ENCODE data around the gene CEP295NL. TPM values are rescaled to one million over a fixed set of nuclear protein-coding genes. Genes with fewer than 3 reads are reported as not detected.
"Not testable (repeated sequence)": the region's sequence is repeated elsewhere in the genome, so short reads cannot be mapped to it uniquely, and the experiment has no call there.

CEP295NL gene
- total RNA-seq, 1 experiment from 2014 or later: 1.5 TPM

DNA sequence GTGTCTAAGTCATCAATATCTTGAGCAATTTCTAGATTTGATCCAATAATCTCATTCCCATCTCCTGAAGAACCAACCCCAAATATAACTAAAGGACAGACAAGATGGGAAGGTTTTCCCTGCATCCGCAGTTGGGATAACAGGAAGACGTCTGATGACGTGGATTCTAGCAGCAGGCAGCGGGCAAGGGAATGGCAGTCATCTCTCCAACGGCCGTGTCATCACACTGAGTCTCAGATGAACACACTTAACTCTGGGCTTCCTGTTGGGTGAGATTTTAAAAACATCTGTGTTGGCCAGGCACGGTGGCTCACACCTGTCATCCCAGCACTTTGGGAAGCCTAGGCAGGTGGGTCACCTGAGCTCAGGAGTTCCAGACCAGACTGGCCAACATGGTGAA lies 43.1 kb upstream of the CEP295NL start:
- DNase-seq (ENCODE audit: low spot score): no peak
- Histone ChIP-seq H3K27me3 (replicated peaks; ENCODE audit: insufficient read depth, low read depth, low read length, poor library complexity) (no peaks in the 10 kb centered on the region), H3K9me3 (ENCODE audit: low read depth, low read length, poor library complexity, severe bottlenecking) (peaks cover 11% of the 10 kb centered on the region), H3K27ac (ENCODE audit: low read depth, low read length, poor library complexity, severe bottlenecking) (no peak overlapping the region), H3K4me3 (ENCODE audit: low read depth, low read length, poor library complexity, severe bottlenecking) (no peak overlapping the region), H3K36me3 (ENCODE audit: insufficient read depth, low read length, poor library complexity, severe bottlenecking) (no peaks in the 10 kb centered on the region), H3K4me1 (ENCODE audit: insufficient read depth, low read length, poor library complexity, severe bottlenecking) (no peaks in the 10 kb centered on the region)
- BruUV-seq (replicated peaks): no TSS peak
- CTCF ChIA-PET: no interaction called here
- POLR2A ChIA-PET (ENCODE audit: low non-redundant PET): no interaction called here
- TF ChIP-seq EZH2 (IDR thresholded peaks at IDR 0.05; ENCODE audit: borderline replicate concordance, low read depth, low read length, poor library complexity, severe bottlenecking): no peak
- TF ChIP-seq, protein P1, sequence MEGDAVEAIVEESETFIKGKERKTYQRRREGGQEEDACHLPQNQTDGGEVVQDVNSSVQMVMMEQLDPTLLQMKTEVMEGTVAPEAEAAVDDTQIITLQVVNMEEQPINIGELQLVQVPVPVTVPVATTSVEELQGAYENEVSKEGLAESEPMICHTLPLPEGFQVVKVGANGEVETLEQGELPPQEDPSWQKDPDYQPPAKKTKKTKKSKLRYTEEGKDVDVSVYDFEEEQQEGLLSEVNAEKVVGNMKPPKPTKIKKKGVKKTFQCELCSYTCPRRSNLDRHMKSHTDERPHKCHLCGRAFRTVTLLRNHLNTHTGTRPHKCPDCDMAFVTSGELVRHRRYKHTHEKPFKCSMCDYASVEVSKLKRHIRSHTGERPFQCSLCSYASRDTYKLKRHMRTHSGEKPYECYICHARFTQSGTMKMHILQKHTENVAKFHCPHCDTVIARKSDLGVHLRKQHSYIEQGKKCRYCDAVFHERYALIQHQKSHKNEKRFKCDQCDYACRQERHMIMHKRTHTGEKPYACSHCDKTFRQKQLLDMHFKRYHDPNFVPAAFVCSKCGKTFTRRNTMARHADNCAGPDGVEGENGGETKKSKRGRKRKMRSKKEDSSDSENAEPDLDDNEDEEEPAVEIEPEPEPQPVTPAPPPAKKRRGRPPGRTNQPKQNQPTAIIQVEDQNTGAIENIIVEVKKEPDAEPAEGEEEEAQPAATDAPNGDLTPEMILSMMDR (conservative IDR thresholded peaks at IDR 0.05; ENCODE audit: low read depth, low read length): no peak
- intact Hi-C loops (cut with micrococcal nuclease; ENCODE audit: unreplicated experiment): no loop called here

DNA sequence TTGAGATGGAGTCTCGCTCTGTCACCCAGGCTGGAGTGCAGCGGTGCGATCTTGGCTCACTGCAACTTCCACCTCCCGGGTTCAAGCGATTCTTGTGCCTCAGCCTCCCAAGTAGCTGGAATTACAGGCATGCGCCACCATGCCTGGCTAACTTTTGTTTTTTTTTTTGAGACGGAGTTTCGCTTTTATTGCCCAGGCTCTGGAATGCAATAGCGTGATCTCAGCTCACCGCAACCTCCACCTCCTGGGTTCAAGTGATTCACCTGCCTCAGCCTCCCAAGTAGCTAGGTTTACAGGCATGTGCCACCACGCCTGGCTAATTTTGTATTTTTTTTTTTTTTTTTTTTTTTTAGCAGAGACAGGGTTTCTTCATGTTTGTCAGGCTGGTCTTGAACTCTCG lies 42.5 kb upstream of the CEP295NL start:
- H3K4me3 ChIP-seq (ENCODE audit: low read depth, low read length, poor library complexity, severe bottlenecking); H3K4me1 ChIP-seq (ENCODE audit: insufficient read depth, low read length, poor library complexity, severe bottlenecking); H3K27me3 ChIP-seq (replicated peaks; ENCODE audit: insufficient read depth, low read depth, low read length, poor library complexity); H3K9me3 ChIP-seq (ENCODE audit: low read depth, low read length, poor library complexity, severe bottlenecking); BruUV-seq (replicated peaks); H3K36me3 ChIP-seq (ENCODE audit: insufficient read depth, low read length, poor library complexity, severe bottlenecking); POLR2A ChIA-PET (ENCODE audit: low non-redundant PET); intact Hi-C loops (cut with micrococcal nuclease; ENCODE audit: unreplicated experiment); DNase-seq (ENCODE audit: low spot score); H3K27ac ChIP-seq (ENCODE audit: low read depth, low read length, poor library complexity, severe bottlenecking); CTCF ChIA-PET: not testable (repeated sequence)

DNA sequence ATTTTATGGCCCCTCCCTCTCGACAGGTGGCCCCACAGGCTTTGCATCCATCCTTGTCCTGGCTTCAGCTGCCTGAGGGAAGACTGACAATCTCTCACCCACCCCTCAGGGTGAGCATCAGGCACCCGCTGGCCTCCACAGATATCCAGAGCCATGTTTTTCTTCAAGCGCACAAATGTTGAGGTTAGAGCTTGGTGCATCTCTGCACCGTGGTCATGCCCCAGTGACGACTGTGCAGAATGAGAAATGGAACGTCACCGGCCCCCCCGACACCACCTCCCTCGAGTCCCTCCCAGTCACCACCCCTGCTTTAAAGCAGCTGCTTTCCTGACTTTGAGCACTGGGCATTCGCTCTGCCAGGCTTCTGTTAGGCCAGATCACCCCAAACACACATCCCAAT lies 42.0 kb upstream of the CEP295NL start:
- no TSS peak for BruUV-seq (replicated peaks)
- CTCF ChIA-PET: no interaction called here

DNA sequence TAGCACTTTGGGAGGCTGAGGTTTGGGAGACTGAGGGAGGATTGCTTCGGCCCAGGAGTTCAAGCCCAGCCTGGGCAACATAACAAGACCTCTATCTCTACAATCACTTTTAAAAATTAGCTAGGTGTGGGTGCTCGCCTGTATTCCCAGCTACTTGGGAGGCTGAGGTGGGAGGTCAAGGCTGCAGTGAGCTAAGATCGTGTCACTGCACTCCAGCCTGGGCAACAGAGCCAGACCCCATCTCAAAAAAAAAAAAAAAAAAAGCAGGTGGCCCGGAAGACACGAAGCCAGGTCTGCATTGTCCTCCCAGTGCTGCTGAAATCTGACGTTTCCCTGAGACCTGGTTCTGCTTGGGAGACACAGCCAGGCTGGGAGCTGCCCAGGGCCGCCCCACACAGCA lies 41.0 kb upstream of the CEP295NL start:
- Histone ChIP-seq H3K27ac (ENCODE audit: low read depth, low read length, poor library complexity, severe bottlenecking) (no peak overlapping the region), H3K36me3 (ENCODE audit: insufficient read depth, low read length, poor library complexity, severe bottlenecking) (no peaks in the 10 kb centered on the region), H3K27me3 (replicated peaks; ENCODE audit: insufficient read depth, low read depth, low read length, poor library complexity) (no peaks in the 10 kb centered on the region), H3K9me3 (ENCODE audit: low read depth, low read length, poor library complexity, severe bottlenecking) (no peaks in the 10 kb centered on the region), H3K4me1 (ENCODE audit: insufficient read depth, low read length, poor library complexity, severe bottlenecking) (no peaks in the 10 kb centered on the region), H3K4me3 (ENCODE audit: low read depth, low read length, poor library complexity, severe bottlenecking) (no peak overlapping the region)
- TF ChIP-seq, protein P1 (conservative IDR thresholded peaks at IDR 0.05; ENCODE audit: low read depth, low read length): no peak
- no peak for TF ChIP-seq EZH2 (IDR thresholded peaks at IDR 0.05; ENCODE audit: borderline replicate concordance, low read depth, low read length, poor library complexity, severe bottlenecking)
- intact Hi-C loops (cut with micrococcal nuclease; ENCODE audit: unreplicated experiment): no loop called here
- no peak for DNase-seq (ENCODE audit: low spot score)
- POLR2A ChIA-PET (ENCODE audit: low non-redundant PET): no interaction called here
- CTCF ChIA-PET: interaction anchor here (0.6 kb wide), 1 partner anchor 79 kb away, joined by 5 read pairs; no protein-coding TSS in a partner anchor
- no TSS peak for BruUV-seq (replicated peaks)

More for the DNA sequence above, 42.0 kb upstream of the CEP295NL start:
- intact Hi-C loops (cut with micrococcal nuclease; ENCODE audit: unreplicated experiment): no loop called here
- no peak for DNase-seq (ENCODE audit: low spot score)
- Histone ChIP-seq H3K4me3 (ENCODE audit: low read depth, low read length, poor library complexity, severe bottlenecking) (no peak overlapping the region), H3K27ac (ENCODE audit: low read depth, low read length, poor library complexity, severe bottlenecking) (no peak overlapping the region), H3K36me3 (ENCODE audit: insufficient read depth, low read length, poor library complexity, severe bottlenecking) (no peaks in the 10 kb centered on the region), H3K9me3 (ENCODE audit: low read depth, low read length, poor library complexity, severe bottlenecking) (no peaks in the 10 kb centered on the region), H3K4me1 (ENCODE audit: insufficient read depth, low read length, poor library complexity, severe bottlenecking) (no peaks in the 10 kb centered on the region), H3K27me3 (replicated peaks; ENCODE audit: insufficient read depth, low read depth, low read length, poor library complexity) (no peaks in the 10 kb centered on the region)
- POLR2A ChIA-PET (ENCODE audit: low non-redundant PET): no interaction called here
- TF ChIP-seq EZH2 (IDR thresholded peaks at IDR 0.05; ENCODE audit: borderline replicate concordance, low read depth, low read length, poor library complexity, severe bottlenecking): no peak
- TF ChIP-seq, protein P1 (conservative IDR thresholded peaks at IDR 0.05; ENCODE audit: low read depth, low read length): no peak
